Measurements from ENCODE around the gene RGR.

DNA sequence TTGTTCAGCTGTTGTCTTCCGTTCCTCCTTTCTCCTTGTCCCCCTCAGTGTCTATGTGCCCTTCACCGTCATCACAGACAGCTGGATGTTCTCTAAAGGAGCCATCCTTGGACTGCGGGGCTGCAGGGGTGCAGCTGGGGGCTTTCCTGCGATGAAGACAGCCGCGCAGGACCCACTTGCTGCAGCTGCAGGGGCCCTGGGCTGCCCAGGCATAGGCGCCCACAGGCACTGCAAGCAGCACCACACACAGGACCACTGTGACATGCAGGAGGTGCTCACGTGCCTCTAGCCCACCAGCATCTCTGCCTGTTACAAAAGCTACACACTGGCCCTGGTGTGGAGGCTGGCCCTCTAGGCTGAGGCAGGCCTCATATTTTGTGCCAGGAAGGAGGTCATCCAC is 22.9 kb upstream of the RGR start:
- TF ChIP-seq, protein P1, sequence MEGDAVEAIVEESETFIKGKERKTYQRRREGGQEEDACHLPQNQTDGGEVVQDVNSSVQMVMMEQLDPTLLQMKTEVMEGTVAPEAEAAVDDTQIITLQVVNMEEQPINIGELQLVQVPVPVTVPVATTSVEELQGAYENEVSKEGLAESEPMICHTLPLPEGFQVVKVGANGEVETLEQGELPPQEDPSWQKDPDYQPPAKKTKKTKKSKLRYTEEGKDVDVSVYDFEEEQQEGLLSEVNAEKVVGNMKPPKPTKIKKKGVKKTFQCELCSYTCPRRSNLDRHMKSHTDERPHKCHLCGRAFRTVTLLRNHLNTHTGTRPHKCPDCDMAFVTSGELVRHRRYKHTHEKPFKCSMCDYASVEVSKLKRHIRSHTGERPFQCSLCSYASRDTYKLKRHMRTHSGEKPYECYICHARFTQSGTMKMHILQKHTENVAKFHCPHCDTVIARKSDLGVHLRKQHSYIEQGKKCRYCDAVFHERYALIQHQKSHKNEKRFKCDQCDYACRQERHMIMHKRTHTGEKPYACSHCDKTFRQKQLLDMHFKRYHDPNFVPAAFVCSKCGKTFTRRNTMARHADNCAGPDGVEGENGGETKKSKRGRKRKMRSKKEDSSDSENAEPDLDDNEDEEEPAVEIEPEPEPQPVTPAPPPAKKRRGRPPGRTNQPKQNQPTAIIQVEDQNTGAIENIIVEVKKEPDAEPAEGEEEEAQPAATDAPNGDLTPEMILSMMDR (IDR thresholded peaks at IDR 0.05): no peak
- no peak for TF ChIP-seq POLR2A (IDR thresholded peaks at IDR 0.05)

Data from Peyer's patch (tissue), 4 donors.